Stimulated activated CD4-positive, alpha-beta T cell treated with anti-CD3 and anti-CD28 coated beads, Interleukin-1b, Interleukin-23, amount 100 ng/mL, for 48 hours (primary cell): ENCODE results near the gene COL4A2.

Experiments used
- DNase-seq: peaks from one replicate; pipeline ENCODE4 v3.0.0-alpha.2; 2020

Gene COL4A2

GRCh38 chr13:110503979-110504499, 197.0 kb downstream of the COL4A2 start:
- no peak for DNase-seq

DNA sequence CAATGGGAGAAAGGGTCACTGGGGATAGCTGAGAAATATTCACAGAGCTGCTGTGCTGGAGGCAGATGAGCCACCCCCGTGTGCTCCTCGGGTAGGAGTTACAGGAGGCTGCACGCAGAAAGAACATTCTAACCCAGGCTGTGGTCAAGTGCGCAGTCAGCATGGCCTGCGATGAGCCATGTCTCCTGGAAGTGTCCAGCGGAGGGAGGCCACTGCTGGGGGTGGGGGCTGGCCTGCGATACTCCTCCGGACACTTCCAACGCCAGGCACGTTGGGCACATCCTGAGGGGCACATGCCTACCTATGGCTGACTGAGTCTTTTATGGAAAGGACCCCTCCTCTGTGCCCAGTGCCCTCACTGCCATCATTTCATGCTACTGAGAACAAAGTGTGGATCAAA, 198.5 kb downstream of the COL4A2 start:
- DNase-seq = no peak

- no peak for DNase-seq
These were observed 199.3 kb downstream of the COL4A2 start for GRCh38 chr13:110506396-110506795.

DNA sequence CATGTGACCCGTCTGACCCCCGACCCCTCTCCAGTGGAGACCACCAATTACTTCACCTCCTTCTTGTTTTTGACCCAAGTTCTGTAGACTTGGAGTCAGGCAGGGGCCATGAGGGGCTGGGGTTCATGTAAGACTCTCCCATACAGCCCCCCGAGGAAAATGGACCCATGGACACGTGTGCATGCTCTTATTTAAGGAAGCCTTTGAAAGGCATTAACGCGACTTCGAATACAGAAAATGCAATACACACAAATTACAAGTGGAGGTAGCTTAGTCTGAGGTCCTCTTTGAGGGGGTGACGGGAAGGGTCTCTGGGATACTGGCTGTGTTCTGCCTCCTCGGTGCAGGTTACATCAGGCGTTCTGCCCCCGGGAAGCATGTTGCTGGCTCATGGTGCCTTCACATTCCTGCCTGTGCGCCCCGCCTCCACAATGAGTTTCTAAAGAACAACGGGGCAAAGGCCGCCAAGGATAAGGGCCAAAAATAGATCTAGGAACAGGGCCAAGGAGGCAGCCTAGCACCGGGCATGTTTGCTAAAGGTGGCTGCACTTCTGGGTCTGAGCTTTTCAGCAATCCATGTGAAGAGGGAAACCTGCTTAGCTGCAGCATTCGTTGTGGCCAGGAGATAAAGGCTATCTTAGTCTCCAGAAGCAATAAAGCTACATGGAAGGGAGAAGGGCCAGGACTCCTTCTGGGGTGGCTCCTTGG, 199.9 kb downstream of the COL4A2 start:
- no peak for DNase-seq

GRCh38 chr13:110507678-110508381, 200.7 kb downstream of the COL4A2 start:
- DNase-seq = no peak

DNA sequence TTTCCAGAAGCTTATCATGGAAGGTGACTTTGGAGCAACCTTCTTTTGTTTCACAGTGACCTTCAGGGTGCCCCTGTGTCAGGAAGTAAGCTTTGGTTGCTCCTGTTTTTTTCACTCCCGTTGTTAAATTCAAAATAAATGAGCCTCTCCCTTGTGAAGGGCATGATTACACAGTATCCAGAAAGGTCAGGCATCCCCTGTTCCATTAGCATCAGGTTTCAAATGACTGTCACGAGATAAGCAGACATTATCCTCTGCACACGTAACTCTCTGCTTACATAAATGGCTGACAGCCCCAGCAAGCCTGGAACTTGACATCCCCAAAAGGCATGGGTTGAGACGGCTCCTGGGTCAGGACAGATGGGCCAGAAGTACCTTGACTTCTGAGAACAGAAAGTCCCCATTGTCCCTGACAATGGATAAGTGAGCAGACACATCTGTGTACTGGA, 202.4 kb downstream of the COL4A2 start:
- DNase-seq = no peak

GRCh38 chr13:110509971-110510786, 203.1 kb downstream of the COL4A2 start:
- DNase-seq = no peak

DNA sequence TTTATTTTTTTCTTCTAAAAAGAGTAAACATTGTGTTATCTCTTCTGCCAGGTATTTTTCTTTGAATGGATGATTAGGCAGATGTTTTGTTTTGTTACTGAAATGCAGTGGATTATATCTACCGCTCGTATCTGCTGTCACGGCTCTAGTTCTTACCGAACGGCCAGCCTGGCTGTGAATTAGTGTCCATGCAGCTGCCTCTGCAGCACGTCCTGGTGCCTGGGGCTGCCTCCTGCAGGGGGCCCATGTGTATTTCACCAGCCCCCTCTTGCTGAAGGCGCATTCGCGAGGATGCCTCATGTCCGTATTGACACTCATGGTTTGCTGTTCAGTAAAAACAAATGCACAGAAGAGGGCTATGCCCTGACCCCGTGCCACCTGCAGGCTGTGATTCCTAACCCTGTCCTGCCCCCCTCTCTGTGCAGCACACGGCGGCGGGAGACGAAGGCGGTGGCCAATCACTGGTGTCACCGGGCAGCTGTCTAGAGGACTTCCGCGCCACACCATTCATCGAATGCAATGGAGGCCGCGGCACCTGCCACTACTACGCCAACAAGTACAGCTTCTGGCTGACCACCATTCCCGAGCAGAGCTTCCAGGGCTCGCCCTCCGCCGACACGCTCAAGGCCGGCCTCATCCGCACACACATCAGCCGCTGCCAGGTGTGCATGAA, 204.6 kb downstream of the COL4A2 start:
- DNase-seq = no peak

- DNase-seq = no peak
These were observed 205.2 kb downstream of the COL4A2 start for GRCh38 chr13:110512198-110512740.

- DNase-seq = no peak
These were observed 209.4 kb downstream of the COL4A2 start for GRCh38 chr13:110516500-110516899.

DNA sequence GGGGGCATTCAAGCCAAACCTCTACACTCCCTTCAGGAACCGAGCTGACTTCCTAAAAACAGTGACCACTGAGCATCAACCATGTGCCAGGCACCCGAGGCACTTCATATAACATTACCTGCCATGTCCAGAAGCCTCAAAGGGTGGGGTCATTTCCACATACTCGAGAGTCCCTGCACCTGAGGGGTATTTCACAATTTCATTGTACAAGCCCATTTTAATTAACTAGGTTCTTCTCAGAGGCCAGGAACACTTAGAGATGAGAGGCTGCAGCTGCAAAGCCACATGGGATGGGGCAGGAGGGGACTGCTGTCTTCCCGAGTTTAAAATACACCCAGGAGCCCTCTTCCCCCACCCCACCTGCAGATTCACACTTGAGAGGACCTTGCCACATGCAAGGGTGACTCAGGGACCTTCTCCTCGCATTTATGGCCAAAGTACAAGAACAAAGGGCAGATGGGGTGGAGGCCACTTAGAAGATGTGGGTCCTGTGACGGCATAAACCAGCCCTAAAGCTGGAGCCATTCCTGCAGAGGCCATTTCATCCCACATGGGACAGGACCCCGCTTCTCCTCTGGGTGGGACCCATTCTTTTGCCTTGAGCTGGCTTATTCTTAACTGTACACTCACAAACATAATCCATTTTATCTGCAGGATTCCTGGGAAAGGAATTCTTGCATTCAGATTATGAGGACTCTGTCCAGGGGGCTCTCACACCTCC, 210.6 kb downstream of the COL4A2 start:
- no peak for DNase-seq

DNA sequence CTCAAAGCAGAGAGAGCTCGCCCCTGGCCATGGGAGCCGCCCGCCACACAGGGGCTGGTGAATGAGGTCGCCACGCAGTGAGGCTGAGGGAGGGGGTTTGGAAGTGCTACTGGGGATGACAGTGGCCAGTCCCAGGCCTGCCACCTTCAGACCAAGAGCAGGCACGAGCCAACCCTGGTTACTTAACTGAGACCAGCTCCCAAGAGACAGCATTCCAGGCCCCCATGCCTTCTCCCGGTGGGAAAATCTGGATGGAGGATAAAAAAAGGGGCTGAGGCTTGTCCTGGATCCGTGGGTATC, 211.1 kb downstream of the COL4A2 start:
- DNase-seq = no peak

DNA sequence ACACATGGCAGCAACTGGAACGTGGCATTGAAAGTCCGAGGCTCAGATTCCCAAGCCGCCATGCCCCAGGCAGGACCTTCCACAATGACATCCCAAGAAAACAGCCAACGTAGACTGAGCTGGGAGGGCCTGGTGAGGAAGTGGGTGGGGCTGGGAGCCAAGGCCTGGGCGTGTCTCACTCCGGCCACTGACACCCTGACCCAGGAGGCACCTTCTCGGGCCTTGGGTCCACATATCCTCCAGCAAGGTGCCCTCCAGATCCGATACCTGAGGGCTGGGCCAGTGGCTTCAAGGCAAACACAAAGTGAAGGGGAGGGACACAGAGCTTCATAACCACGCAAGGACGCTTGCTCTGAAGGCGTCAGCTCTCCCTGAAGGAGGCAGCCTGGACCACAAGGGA, 211.5 kb downstream of the COL4A2 start:
- DNase-seq = no peak

GRCh38 chr13:110519046-110519445, 212.0 kb downstream of the COL4A2 start:
- no peak for DNase-seq

DNA sequence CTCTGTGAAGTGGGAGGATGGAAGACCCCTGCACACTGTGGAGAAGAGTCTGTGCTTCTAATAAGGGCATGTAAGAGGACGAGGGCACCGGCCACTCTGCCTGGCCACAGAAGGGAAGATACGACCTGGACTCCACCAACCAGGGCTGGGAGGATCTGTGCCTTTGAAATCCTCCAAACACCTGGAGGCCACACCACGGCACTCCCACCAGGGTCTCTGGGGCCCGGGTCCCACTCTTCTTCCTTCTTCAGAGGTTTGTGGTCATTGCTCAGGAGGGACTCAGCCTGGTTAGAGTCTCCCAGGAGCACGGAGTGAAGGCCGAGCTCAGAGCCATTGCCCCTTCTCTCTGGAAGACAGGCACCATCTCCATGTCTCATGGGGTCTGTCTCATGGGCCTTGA, 212.4 kb downstream of the COL4A2 start:
- no peak for DNase-seq

- DNase-seq = no peak
These were observed 213.6 kb downstream of the COL4A2 start for GRCh38 chr13:110520431-110521295.

DNA sequence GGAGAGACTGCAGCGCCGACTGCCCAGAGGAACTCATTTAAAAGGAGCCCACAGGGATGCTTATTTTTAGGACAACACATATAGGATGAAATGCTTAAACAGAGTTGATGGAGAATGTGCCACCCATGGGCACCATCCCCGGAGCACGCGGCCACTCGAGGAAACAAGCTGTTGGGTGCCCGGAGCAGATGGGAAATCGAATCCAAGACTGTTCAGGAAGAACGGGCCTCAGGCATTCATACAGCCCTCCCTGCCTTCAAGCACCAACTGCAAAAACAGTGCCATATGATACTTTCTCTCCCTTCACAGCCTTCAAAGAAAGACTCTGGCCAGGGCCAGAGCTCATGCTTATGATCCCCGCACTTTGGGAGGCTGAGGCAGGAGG, 214.2 kb downstream of the COL4A2 start:
- DNase-seq = no peak

GRCh38 chr13:110521946-110522345, 214.9 kb downstream of the COL4A2 start:
- no peak for DNase-seq

GRCh38 chr13:110522721-110523120, 215.6 kb downstream of the COL4A2 start:
- DNase-seq = no peak

GRCh38 chr13:110523180-110523579, 216.1 kb downstream of the COL4A2 start:
- no peak for DNase-seq
